ENCODE data around the gene NUP107. TPM values are rescaled to one million over a fixed set of nuclear protein-coding genes. Genes with fewer than 3 reads are reported as not detected.

Gene NUP107
- total RNA-seq, 1 donor from 2014 or later: 70.7 TPM

- DNase-seq (ENCODE audit: low read depth, low spot score): no peak
These were observed 53.1 kb downstream of the NUP107 start for GRCh38 chr12:68739891-68740290.

GRCh38 chr12:68743356-68743755, 56.6 kb downstream of the NUP107 start:
- no peak for DNase-seq (ENCODE audit: low read depth, low spot score)

- no peak for DNase-seq (ENCODE audit: low read depth, low spot score)
These were observed 58.7 kb downstream of the NUP107 start for GRCh38 chr12:68745376-68745903.

- DNase-seq (ENCODE audit: low read depth, low spot score): peak; percentile 44
These were observed 59.3 kb downstream of the NUP107 start, which contains the start of gene SLC35E3 for GRCh38 chr12:68745904-68746571. Gene SLC35E3 (plus strand): TSS chr12:68746176. CDS start chr12:68746378, 202 bp downstream.

GRCh38 chr12:68746572-68747180, 59.9 kb downstream of the NUP107 start:
- peak; percentile 22 for DNase-seq (ENCODE audit: low read depth, low spot score)

- DNase-seq (ENCODE audit: low read depth, low spot score): no peak
These were observed 62.7 kb downstream of the NUP107 start for GRCh38 chr12:68749443-68749842.

- DNase-seq (ENCODE audit: low read depth, low spot score): no peak
These were observed 63.1 kb downstream of the NUP107 start for GRCh38 chr12:68749861-68750260.

- no peak for DNase-seq (ENCODE audit: low read depth, low spot score)
These were observed 63.7 kb downstream of the NUP107 start for GRCh38 chr12:68750506-68750905.

GRCh38 chr12:68755536-68756243, 68.9 kb downstream of the NUP107 start:
- DNase-seq (ENCODE audit: low read depth, low spot score): no peak

GRCh38 chr12:68759852-68760251, 73.1 kb downstream of the NUP107 start:
- no peak for DNase-seq (ENCODE audit: low read depth, low spot score)

GRCh38 chr12:68760806-68761441, 74.1 kb downstream of the NUP107 start:
- DNase-seq (ENCODE audit: low read depth, low spot score): no peak

GRCh38 chr12:68761442-68761812, 74.6 kb downstream of the NUP107 start:
- no peak for DNase-seq (ENCODE audit: low read depth, low spot score)

GRCh38 chr12:68761901-68762630, 75.3 kb downstream of the NUP107 start:
- no peak for DNase-seq (ENCODE audit: low read depth, low spot score)

GRCh38 chr12:68762691-68763090, 75.9 kb downstream of the NUP107 start:
- DNase-seq (ENCODE audit: low read depth, low spot score): no peak

GRCh38 chr12:68765696-68766095, 78.9 kb downstream of the NUP107 start:
- no peak for DNase-seq (ENCODE audit: low read depth, low spot score)

- no peak for DNase-seq (ENCODE audit: low read depth, low spot score)
These were observed 79.9 kb downstream of the NUP107 start for GRCh38 chr12:68766646-68767045.

GRCh38 chr12:68767191-68767590, 80.4 kb downstream of the NUP107 start:
- DNase-seq (ENCODE audit: low read depth, low spot score): no peak

- no peak for DNase-seq (ENCODE audit: low read depth, low spot score)
These were observed 81.7 kb downstream of the NUP107 start for GRCh38 chr12:68768431-68768939.

GRCh38 chr12:68769941-68770340, 83.2 kb downstream of the NUP107 start:
- DNase-seq (ENCODE audit: low read depth, low spot score): no peak

GRCh38 chr12:68771223-68771925, 84.6 kb downstream of the NUP107 start:
- no peak for DNase-seq (ENCODE audit: low read depth, low spot score)

Data from pulmonary artery endothelial cell (primary cell).